Liver (tissue), 9 donors: ENCODE measurements around the gene RALGAPB. TPM values are rescaled to one million over a fixed set of nuclear protein-coding genes. Genes with fewer than 3 reads are reported as not detected.
"Not testable (repeated sequence)": the region's sequence is repeated elsewhere in the genome, so short reads cannot be mapped to it uniquely, and the experiment has no call there.

ENCODE experiments used
- DNase-seq: peaks from one replicate; pipeline ENCODE4 v3.0.0-alpha.2; 2017; ENCODE audit warnings: low spot score
- H3K27ac ChIP-seq, 2 donors: one replicate each; pipeline ENCODE4 v1.7.0; 2013; ENCODE audit warnings: inconsistent platforms in 2 of 2, low read length in 2 of 2, control low read depth in 1 of 2, low read depth in 1 of 2, mild to moderate bottlenecking in 1 of 2
- H3K27me3 ChIP-seq, 4 donors: one replicate each; pipeline versions ENCODE4 v1.6.1 to v1.7.0; 2013; ENCODE audit warnings: low read length in 3 of 4, inconsistent platforms in 1 of 4, mild to moderate bottlenecking in 1 of 4, moderate library complexity in 1 of 4; ENCODE audit not compliant: control insufficient read depth in 4 of 4, insufficient read depth in 4 of 4
- H3K36me3 ChIP-seq, 4 donors: one replicate each; pipeline versions ENCODE4 v1.6.1 to v1.7.0; 2013; ENCODE audit warnings: low read length in 3 of 4, mild to moderate bottlenecking in 3 of 4, low read depth in 1 of 4, moderate library complexity in 1 of 4; ENCODE audit not compliant: control insufficient read depth in 4 of 4, insufficient read depth in 3 of 4
- H3K4me1 ChIP-seq, 4 donors: one replicate each; pipeline versions ENCODE4 v1.6.1 to v1.7.0; 2013; ENCODE audit warnings: low read length in 3 of 4, mild to moderate bottlenecking in 3 of 4, moderate library complexity in 1 of 4; ENCODE audit not compliant: control insufficient read depth in 4 of 4, insufficient read depth in 4 of 4
- H3K4me3 ChIP-seq, 3 donors: one replicate each; pipeline versions ENCODE4 v1.6.1 to v1.7.0; 2013; ENCODE audit warnings: low read length in 3 of 3, control low read depth in 1 of 3, low read depth in 1 of 3, mild to moderate bottlenecking in 1 of 3
- H3K9ac ChIP-seq, 2 donors: one replicate each; pipeline ENCODE4 v1.7.0; 2013; ENCODE audit warnings: low read length in 2 of 2, mild to moderate bottlenecking in 2 of 2, moderate library complexity in 2 of 2, control low read depth in 1 of 2, low read depth in 1 of 2
- H3K9me3 ChIP-seq, 4 donors: one replicate each; pipeline versions ENCODE4 v1.6.1 to v1.7.0; 2013; ENCODE audit warnings: low read length in 3 of 4; ENCODE audit not compliant: control insufficient read depth in 4 of 4
- EGR1 ChIP-seq, 2 donors: IDR thresholded peaks; 2 replicates each; pipeline ENCODE4 v1.6.1; 2016 to 2018; ENCODE audit warnings: antibody characterized with exemption in 2 of 2, low read depth in 2 of 2
- FOXA2 ChIP-seq: IDR thresholded peaks from 2 replicates; pipeline ENCODE4 v1.6.1; 2016; ENCODE audit warnings: antibody characterized with exemption
- GABPA ChIP-seq, 2 donors: IDR thresholded peaks in 1 of 2; conservative IDR thresholded peaks in 1 of 2; 2 replicates each; pipeline ENCODE4 v1.6.1; 2016; ENCODE audit warnings: antibody characterized with exemption in 2 of 2, mild to moderate bottlenecking in 1 of 2, moderate library complexity in 1 of 2
- HNF4A ChIP-seq, 2 donors: conservative IDR thresholded peaks; 2 replicates each; pipeline ENCODE4 v1.6.1; 2016; ENCODE audit warnings: antibody characterized with exemption in 2 of 2, mild to moderate bottlenecking in 2 of 2
- HNF4G ChIP-seq: IDR thresholded peaks from 2 replicates; pipeline ENCODE4 v1.6.1; 2016; ENCODE audit warnings: antibody characterized with exemption
- NR2F2 ChIP-seq: IDR thresholded peaks from 2 replicates; pipeline ENCODE4 v1.6.1; 2016; ENCODE audit warnings: antibody characterized with exemption
- RAD21 ChIP-seq, 2 donors: IDR thresholded peaks; 2 replicates each; pipeline ENCODE4 v1.6.1; 2016; ENCODE audit warnings: antibody characterized with exemption in 2 of 2, mild to moderate bottlenecking in 2 of 2
- RXRA ChIP-seq, 2 donors: IDR thresholded peaks; 2 replicates each; pipeline ENCODE4 v1.6.1; 2017 to 2018; ENCODE audit warnings: antibody characterized with exemption in 2 of 2, mild to moderate bottlenecking in 1 of 2
- TAF1 ChIP-seq: conservative IDR thresholded peaks from 2 replicates; pipeline ENCODE4 v1.6.1; 2016; ENCODE audit warnings: antibody characterized with exemption, mild to moderate bottlenecking
- YY1 ChIP-seq: IDR thresholded peaks from 2 replicates; pipeline ENCODE4 v1.6.1; 2016; ENCODE audit warnings: antibody characterized with exemption, mild to moderate bottlenecking
- WGBS: extraction: QIAGEN DNeasy Blood & Tissue Kit; methylation state at CpG from one replicate; pipeline ENCODE4 v1.1.7; 2013; 5-methylcytosine and 5-hydroxymethylcytosine counted together
- polyA plus RNA-seq, 2 donors: library from polyadenylated mRNA; stranded (reverse) in 1 of 2; unstranded in 1 of 2; fragments of 200-250 nt in 1 of 2; fragments of >200 nt in 1 of 2; fragmentation: Nextera tagmentation in 1 of 2; extraction: Ambion mirVana in 1 of 2; gene quantifications; one replicate each; pipeline versions ENCODE4 v1.2.1 to v1.2.3, GENCODE V29; 2013 to 2015
- total RNA-seq, 2 donors: library from RNA; depleted of rRNA; stranded (reverse); fragments of >200 nt; gene quantifications; one replicate each; pipeline ENCODE4 v1.2.3, GENCODE V29; 2014
- TF ChIP-seq, protein P1 (sequence below): IDR thresholded peaks from 2 replicates; pipeline ENCODE4 v1.6.1; 2016; ENCODE audit warnings: antibody characterized with exemption
- TF ChIP-seq, protein P2 (sequence below): IDR thresholded peaks from 2 replicates; pipeline ENCODE4 v1.6.1; 2016; ENCODE audit warnings: antibody characterized with exemption, mild to moderate bottlenecking
- TF ChIP-seq, protein P3 (sequence below): IDR thresholded peaks from 2 replicates; pipeline ENCODE4 v1.6.1; 2016; ENCODE audit warnings: antibody characterized with exemption
- TF ChIP-seq, protein P4 (sequence below): fragments of 150-350 bp; IDR thresholded peaks from 2 replicates; pipeline ENCODE4 v1.5.1; 2017; ENCODE audit warnings: improper control_type of control experiment, low read depth, low read length; ENCODE audit not compliant: missing input control
- TF ChIP-seq, protein P5 (sequence below): IDR thresholded peaks from 2 replicates; pipeline ENCODE4 v1.6.1; 2016; ENCODE audit warnings: antibody characterized with exemption
- donor health status: healthy.
- donor health status: healthy.
- donor health status: healthy.
- donor health status: healthy.
- donor health status: healthy.

RALGAPB gene
- total and polyA plus RNA-seq, 4 donors: 4.3 to 19.7 (median 9.5) TPM

DNA sequence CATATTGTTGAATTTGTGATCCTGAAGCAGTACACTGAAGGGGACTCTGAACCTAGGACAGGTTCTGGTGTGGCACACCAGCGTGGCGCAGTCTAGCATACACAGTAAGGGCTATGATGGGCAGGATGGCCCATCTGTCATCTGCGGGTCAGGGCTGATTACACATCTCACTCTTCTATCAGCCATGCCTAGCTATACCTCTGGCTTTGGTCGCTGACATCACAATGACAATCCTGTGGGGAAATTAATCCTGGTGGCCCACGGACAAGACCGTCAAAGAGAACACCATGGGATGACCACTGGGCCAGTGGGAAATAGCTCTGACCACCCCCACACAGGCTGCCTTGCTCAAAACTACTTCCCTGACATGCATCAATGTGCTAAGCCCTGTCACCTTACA, 40.4 kb upstream of the RALGAPB start:
- peaks cover 12 to 46% (median 39%) of the 10 kb centered on the region in 4 donors for H3K36me3 ChIP-seq
- 97% methylated on average over 6 of the region's 6 CpGs for WGBS
- H3K4me3 ChIP-seq: no peak overlapping the region
- TF ChIP-seq RAD21 (IDR thresholded peaks at IDR 0.05) (no peak), YY1 (no peak), EGR1 (IDR thresholded peaks at IDR 0.05; ENCODE audit: low read depth in 2 of 2) (no peak), HNF4A (conservative IDR thresholded peaks at IDR 0.05) (no peak), HNF4G (no peak), GABPA (IDR thresholded peaks at IDR 0.05 in 1 of 2, conservative IDR thresholded peaks at IDR 0.05 in 1 of 2) (no peak), FOXA2 (no peak), NR2F2 (no peak), TAF1 (no peak), RXRA (IDR thresholded peaks at IDR 0.05) (no peak)
- TF ChIP-seq, protein P1, sequence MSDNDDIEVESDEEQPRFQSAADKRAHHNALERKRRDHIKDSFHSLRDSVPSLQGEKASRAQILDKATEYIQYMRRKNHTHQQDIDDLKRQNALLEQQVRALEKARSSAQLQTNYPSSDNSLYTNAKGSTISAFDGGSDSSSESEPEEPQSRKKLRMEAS: no peak
- TF ChIP-seq, protein P2, sequence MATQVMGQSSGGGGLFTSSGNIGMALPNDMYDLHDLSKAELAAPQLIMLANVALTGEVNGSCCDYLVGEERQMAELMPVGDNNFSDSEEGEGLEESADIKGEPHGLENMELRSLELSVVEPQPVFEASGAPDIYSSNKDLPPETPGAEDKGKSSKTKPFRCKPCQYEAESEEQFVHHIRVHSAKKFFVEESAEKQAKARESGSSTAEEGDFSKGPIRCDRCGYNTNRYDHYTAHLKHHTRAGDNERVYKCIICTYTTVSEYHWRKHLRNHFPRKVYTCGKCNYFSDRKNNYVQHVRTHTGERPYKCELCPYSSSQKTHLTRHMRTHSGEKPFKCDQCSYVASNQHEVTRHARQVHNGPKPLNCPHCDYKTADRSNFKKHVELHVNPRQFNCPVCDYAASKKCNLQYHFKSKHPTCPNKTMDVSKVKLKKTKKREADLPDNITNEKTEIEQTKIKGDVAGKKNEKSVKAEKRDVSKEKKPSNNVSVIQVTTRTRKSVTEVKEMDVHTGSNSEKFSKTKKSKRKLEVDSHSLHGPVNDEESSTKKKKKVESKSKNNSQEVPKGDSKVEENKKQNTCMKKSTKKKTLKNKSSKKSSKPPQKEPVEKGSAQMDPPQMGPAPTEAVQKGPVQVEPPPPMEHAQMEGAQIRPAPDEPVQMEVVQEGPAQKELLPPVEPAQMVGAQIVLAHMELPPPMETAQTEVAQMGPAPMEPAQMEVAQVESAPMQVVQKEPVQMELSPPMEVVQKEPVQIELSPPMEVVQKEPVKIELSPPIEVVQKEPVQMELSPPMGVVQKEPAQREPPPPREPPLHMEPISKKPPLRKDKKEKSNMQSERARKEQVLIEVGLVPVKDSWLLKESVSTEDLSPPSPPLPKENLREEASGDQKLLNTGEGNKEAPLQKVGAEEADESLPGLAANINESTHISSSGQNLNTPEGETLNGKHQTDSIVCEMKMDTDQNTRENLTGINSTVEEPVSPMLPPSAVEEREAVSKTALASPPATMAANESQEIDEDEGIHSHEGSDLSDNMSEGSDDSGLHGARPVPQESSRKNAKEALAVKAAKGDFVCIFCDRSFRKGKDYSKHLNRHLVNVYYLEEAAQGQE: no peak
- TF ChIP-seq, protein P3, sequence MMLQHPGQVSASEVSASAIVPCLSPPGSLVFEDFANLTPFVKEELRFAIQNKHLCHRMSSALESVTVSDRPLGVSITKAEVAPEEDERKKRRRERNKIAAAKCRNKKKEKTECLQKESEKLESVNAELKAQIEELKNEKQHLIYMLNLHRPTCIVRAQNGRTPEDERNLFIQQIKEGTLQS: no peak
- TF ChIP-seq, protein P4, sequence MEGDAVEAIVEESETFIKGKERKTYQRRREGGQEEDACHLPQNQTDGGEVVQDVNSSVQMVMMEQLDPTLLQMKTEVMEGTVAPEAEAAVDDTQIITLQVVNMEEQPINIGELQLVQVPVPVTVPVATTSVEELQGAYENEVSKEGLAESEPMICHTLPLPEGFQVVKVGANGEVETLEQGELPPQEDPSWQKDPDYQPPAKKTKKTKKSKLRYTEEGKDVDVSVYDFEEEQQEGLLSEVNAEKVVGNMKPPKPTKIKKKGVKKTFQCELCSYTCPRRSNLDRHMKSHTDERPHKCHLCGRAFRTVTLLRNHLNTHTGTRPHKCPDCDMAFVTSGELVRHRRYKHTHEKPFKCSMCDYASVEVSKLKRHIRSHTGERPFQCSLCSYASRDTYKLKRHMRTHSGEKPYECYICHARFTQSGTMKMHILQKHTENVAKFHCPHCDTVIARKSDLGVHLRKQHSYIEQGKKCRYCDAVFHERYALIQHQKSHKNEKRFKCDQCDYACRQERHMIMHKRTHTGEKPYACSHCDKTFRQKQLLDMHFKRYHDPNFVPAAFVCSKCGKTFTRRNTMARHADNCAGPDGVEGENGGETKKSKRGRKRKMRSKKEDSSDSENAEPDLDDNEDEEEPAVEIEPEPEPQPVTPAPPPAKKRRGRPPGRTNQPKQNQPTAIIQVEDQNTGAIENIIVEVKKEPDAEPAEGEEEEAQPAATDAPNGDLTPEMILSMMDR: no peak
- TF ChIP-seq, protein P5, sequence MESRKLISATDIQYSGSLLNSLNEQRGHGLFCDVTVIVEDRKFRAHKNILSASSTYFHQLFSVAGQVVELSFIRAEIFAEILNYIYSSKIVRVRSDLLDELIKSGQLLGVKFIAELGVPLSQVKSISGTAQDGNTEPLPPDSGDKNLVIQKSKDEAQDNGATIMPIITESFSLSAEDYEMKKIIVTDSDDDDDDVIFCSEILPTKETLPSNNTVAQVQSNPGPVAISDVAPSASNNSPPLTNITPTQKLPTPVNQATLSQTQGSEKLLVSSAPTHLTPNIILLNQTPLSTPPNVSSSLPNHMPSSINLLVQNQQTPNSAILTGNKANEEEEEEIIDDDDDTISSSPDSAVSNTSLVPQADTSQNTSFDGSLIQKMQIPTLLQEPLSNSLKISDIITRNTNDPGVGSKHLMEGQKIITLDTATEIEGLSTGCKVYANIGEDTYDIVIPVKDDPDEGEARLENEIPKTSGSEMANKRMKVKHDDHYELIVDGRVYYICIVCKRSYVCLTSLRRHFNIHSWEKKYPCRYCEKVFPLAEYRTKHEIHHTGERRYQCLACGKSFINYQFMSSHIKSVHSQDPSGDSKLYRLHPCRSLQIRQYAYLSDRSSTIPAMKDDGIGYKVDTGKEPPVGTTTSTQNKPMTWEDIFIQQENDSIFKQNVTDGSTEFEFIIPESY: no peak
- no peaks in the 10 kb centered on the region for H3K9me3 ChIP-seq
- no peak overlapping the region for H3K27ac ChIP-seq
- H3K4me1 ChIP-seq: peaks cover 0 to 52% (median 37%) of the 10 kb centered on the region in 4 donors
- H3K27me3 ChIP-seq: no peaks in the 10 kb centered on the region
- DNase-seq: no peak
- no peak overlapping the region for H3K9ac ChIP-seq

DNA sequence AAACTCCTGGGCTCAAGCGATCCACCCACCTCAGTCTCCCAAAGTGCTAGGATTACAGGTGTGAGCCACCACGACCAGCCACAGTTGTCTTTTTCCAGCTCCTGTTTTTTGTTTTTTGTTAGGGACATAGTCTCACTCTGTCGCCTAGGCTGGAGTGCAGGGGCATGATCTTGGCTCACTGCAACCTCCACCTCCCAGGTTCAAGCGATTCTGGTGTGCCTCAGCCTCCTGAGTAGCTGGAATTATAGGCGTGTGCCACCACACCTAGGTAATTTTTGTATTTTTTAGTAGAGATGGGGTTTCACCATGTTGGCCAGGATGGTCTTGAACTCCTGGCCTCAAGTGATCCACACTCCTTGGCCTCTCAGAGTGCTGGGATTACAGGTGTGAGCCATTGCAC, 39.8 kb upstream of the RALGAPB start:
- H3K27ac ChIP-seq, H3K9ac ChIP-seq, H3K4me3 ChIP-seq, H3K9me3 ChIP-seq, H3K27me3 ChIP-seq, DNase-seq: not testable (repeated sequence)
- WGBS: 95% methylated on average over 5 of the region's 5 CpGs
- peaks cover 0 to 47% (median 32%) of the 10 kb centered on the region in 4 donors for H3K4me1 ChIP-seq
- peaks cover 11 to 46% (median 39%) of the 10 kb centered on the region in 4 donors for H3K36me3 ChIP-seq
